ENCODE measurements around the gene TMEM50B. TPM values are rescaled to one million over a fixed set of nuclear protein-coding genes. Genes with fewer than 3 reads are reported as not detected.

Gene TMEM50B
- polyA plus RNA-seq, 3 donors: 33.8 to 43.0 (median 38.2) TPM

DNA sequence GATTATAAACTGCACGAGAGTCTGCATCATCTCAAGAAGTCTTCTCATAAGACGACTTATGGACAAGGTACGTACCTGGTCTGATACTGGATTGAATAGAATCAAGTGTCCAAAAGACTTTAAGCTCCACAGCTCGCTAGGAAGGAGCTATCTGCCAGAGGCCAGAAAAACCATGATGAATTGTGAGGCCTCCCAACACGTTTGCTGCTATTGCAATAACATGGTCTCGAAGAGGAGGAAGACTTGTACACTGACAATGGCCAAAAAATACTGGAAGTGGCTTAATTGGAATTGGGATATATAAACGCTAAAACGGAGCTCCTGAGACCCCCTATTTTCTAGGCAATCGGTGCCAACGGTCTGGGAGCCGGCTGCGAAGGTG is 11.2 kb upstream of the TMEM50B start:
- Mint-ChIP-seq H3K4me3 (peak overlapping the region; percentile 89 to 96), H3K36me3 (no peaks in the 10 kb centered on the region), H3K27ac (peak overlapping the region in 6 of 7 donors; percentile 1 to 88 (median 60)), H3K9me3 (peaks cover 0 to 2% (median 0%) of the 10 kb centered on the region in 7 donors), H3K27me3 (ENCODE audit: low read depth in 3 of 3) (peaks cover 0 to 6% (median 0%) of the 10 kb centered on the region in 3 donors), H3K4me1 (peaks cover 25% of the 10 kb centered on the region)
- intact Hi-C loops (cut with micrococcal nuclease): no loop called here
- no peaks in the 10 kb centered on the region for H4K20me1 ChIP-seq (ENCODE audit: insufficient read depth, low read length)
- H3K79me2 ChIP-seq (ENCODE audit: insufficient read depth, low read length): no peaks in the 10 kb centered on the region
- WGBS (ENCODE audit: insufficient coverage): 18% methylated on average over 11 of the region's 12 CpGs
- peak overlapping the region; percentile 95 for H3K4me2 ChIP-seq (replicated peaks; ENCODE audit: extremely low read depth, low read length, poor library complexity, severe bottlenecking)
- H3K9me3 ChIP-seq (replicated peaks in 1 of 2; ENCODE audit: control insufficient read depth in 1 of 2, insufficient read depth in 1 of 2, low read length in 2 of 2): no peaks in the 10 kb centered on the region
- no peak for TF ChIP-seq CTCF (IDR thresholded peaks at IDR 0.05)
- peak overlapping the region; percentile 52 to 87 (median 71) for H3K4me3 ChIP-seq (replicated peaks in 1 of 3; ENCODE audit: low read depth in 2 of 3, low read length in 3 of 3)
- H3K27ac ChIP-seq (ENCODE audit: low read depth in 1 of 2, low read length in 2 of 2): no peak overlapping the region
- peak overlapping the region; percentile 75 for H3K9ac ChIP-seq (ENCODE audit: insufficient read depth, low read length, poor library complexity, severe bottlenecking)
- peak overlapping the region; percentile 87 for H2AFZ ChIP-seq (ENCODE audit: insufficient read depth, low read depth, low read length, poor library complexity, severe bottlenecking)
- DNase-seq: no peak
- H3K27me3 ChIP-seq (ENCODE audit: control insufficient read depth in 2 of 2, insufficient read depth in 2 of 2, low read length in 2 of 2): no peaks in the 10 kb centered on the region
- H3K4me1 ChIP-seq (ENCODE audit: control insufficient read depth in 1 of 2, insufficient read depth in 2 of 2, low read length in 2 of 2): peaks cover 25 to 29% of the 10 kb centered on the region in 2 donors
- H3K36me3 ChIP-seq (replicated peaks in 1 of 2; ENCODE audit: control insufficient read depth in 1 of 2, insufficient read depth in 2 of 2, low read length in 2 of 2): no peaks in the 10 kb centered on the region

- Mint-ChIP-seq H3K4me1 (peaks cover 31% of the 10 kb centered on the region), H3K9me3 (peaks cover 0 to 2% (median 0%) of the 10 kb centered on the region in 7 donors), H3K27me3 (ENCODE audit: low read depth in 3 of 3) (peaks cover 0 to 2% (median 0%) of the 10 kb centered on the region in 3 donors), H3K4me3 (no peak overlapping the region), H3K27ac (no peak overlapping the region), H3K36me3 (no peaks in the 10 kb centered on the region)
- intact Hi-C loops (cut with micrococcal nuclease): no loop called here
- Histone ChIP-seq H3K4me1 (ENCODE audit: control insufficient read depth in 1 of 2, insufficient read depth in 2 of 2, low read length in 2 of 2) (peaks cover 26 to 37% of the 10 kb centered on the region in 2 donors), H3K9ac (ENCODE audit: insufficient read depth, low read length, poor library complexity, severe bottlenecking) (no peak overlapping the region), H2AFZ (ENCODE audit: insufficient read depth, low read depth, low read length, poor library complexity, severe bottlenecking) (no peak overlapping the region), H3K4me3 (replicated peaks in 1 of 3; ENCODE audit: low read depth in 2 of 3, low read length in 3 of 3) (no peak overlapping the region), H3K36me3 (replicated peaks in 1 of 2; ENCODE audit: control insufficient read depth in 1 of 2, insufficient read depth in 2 of 2, low read length in 2 of 2) (no peaks in the 10 kb centered on the region), H3K9me3 (replicated peaks in 1 of 2; ENCODE audit: control insufficient read depth in 1 of 2, insufficient read depth in 1 of 2, low read length in 2 of 2) (no peaks in the 10 kb centered on the region), H4K20me1 (ENCODE audit: insufficient read depth, low read length) (no peaks in the 10 kb centered on the region), H3K27me3 (ENCODE audit: control insufficient read depth in 2 of 2, insufficient read depth in 2 of 2, low read length in 2 of 2) (no peaks in the 10 kb centered on the region), H3K79me2 (ENCODE audit: insufficient read depth, low read length) (no peaks in the 10 kb centered on the region), H3K4me2 (replicated peaks; ENCODE audit: extremely low read depth, low read length, poor library complexity, severe bottlenecking) (no peak overlapping the region), H3K27ac (ENCODE audit: low read depth in 1 of 2, low read length in 2 of 2) (no peak overlapping the region)
- DNase-seq: no peak
- no CpG with 5 or more reads among the region's 4 CpGs for WGBS (ENCODE audit: insufficient coverage)
- no peak for TF ChIP-seq CTCF (IDR thresholded peaks at IDR 0.05)
Observed at GRCh38 chr21:33488936-33489335, 9.2 kb upstream of the TMEM50B start.
